ENCODE results near the gene WSCD1. TPM values are rescaled to one million over a fixed set of nuclear protein-coding genes. Genes with fewer than 3 reads are reported as not detected.

Gene WSCD1
- total RNA-seq, 1 experiment from 2014 or later: 45.7 TPM

DNA sequence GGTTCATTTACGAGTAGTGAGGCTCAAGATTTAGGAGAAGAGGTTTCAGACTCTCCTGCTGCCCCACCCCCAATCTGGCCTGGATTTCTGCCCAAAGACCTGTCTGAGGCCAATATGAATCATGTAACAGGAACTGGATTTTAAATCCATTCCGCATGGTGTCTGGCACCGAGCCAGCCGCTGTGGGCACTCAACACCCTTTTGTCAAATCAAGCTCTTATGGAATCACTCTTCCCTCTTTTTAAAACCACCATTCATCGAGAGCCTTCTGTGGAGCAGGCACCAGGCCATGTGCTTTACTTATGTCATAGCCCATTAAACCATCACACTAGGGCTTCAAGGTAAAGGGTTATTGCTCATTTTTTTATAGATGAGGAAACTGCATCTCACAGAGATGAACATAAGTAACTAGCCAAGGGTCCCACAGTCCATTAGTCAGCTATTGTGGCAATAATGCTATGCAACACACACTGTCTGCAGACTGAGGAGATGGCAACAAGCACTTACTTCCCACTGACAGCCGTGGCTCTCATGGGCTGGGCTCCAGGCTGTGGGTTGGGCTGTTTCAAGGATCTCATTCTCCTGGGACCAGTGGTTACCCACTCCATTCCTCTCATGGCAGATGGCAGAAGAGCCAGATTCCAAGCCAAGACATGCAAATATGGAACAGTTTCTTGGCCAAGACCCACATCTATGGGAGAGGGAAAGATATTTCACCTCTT lies 93.6 kb downstream of the WSCD1 start:
- DNase-seq (ENCODE audit: low read depth): no peak
- in situ Hi-C loops (cut with HindIII; ENCODE audit: low pct_unique_long_range_greater_than_20kb, low sequenced_read_pairs): no loop called here

GRCh38 chr17:6164996-6165395 lies 94.8 kb downstream of the WSCD1 start:
- in situ Hi-C loops (cut with HindIII; ENCODE audit: low pct_unique_long_range_greater_than_20kb, low sequenced_read_pairs): no loop called here
- no peak for DNase-seq (ENCODE audit: low read depth)

DNA sequence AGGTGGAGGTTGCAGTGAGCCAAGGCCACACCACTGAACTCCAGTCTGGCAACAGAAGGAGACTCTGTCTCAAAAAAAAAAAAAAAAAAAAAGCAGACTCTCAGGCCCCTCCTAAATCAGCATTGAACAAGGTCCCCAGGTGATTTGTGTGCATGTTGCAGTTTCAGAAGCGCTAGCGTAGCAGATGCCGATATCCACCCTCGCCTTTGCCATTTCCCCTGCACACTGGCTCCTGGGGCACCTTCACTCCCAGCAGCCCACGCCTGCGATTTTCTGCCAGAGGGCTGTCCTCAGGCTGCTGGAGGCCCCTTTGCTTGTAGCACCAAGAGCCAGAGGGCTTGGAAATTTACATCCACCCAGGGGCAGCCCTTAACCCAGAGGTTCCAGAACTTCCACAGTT lies 95.6 kb downstream of the WSCD1 start:
- no peak for DNase-seq (ENCODE audit: low read depth)

GRCh38 chr17:6166492-6167179 lies 96.5 kb downstream of the WSCD1 start:
- in situ Hi-C loops (cut with HindIII; ENCODE audit: low pct_unique_long_range_greater_than_20kb, low sequenced_read_pairs): no loop called here

More for the DNA sequence above, 95.6 kb downstream of the WSCD1 start:
- in situ Hi-C loops (cut with HindIII; ENCODE audit: low pct_unique_long_range_greater_than_20kb, low sequenced_read_pairs): no loop called here

GRCh38 chr17:6168296-6168695 lies 98.1 kb downstream of the WSCD1 start:
- in situ Hi-C loops (cut with HindIII; ENCODE audit: low pct_unique_long_range_greater_than_20kb, low sequenced_read_pairs): no loop called here
- no peak for DNase-seq (ENCODE audit: low read depth)

More at GRCh38 chr17:6166492-6167179, 96.5 kb downstream of the WSCD1 start:
- DNase-seq (ENCODE audit: low read depth): no peak

DNA sequence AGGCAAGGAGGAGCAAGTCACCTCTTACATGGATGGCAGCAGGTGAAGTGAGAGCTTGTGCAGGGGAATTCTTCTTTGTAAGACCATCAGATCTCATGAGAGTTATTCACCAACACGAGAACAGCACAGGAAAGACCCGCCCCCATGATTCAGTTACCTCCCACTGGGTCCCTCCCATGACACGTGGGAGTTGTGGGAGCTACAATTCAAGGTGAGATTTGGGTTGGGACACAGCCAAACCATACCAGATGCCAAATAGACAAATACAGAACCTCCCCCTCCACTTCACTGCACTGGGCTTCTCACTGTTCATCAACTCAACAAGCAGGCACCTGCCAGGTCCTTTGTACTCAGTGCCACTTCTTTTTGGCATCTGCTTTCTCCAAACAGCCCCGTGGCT lies 100.2 kb downstream of the WSCD1 start:
- in situ Hi-C loops (cut with HindIII; ENCODE audit: low pct_unique_long_range_greater_than_20kb, low sequenced_read_pairs): no loop called here
- DNase-seq (ENCODE audit: low read depth): no peak

DNA sequence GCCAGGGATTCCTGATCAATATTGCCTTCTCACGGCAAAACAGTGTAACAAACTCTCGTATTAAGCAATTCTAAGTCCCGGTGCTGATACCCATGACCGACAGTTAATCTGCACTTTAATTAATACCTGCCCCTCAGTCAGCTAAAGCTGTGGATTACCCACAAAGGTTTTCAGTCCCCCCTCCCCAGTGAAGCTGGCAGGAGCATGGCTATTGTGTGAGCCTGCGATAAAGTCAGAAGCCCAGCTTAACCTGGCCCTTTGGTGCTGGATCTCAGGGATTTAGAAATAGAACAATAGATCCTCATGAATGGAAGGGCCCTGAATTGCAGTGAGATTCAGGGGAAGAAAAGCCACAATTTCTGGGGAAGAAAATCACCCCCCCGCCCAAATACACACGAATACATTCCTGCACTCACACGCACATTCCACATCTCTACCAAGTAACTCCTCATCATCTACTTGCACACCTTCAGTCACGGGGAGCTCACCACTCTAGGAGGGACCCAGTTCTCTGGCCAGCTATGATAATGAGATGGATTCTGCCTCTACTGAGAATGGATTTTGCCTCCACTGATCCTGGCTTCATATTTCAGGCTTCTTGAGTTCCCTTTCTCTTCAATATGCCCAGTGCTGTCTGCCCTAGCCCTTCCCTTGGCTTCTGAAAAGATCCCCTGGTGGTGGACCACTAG lies 102.6 kb downstream of the WSCD1 start:
- no peak for DNase-seq (ENCODE audit: low read depth)
- in situ Hi-C loops (cut with HindIII; ENCODE audit: low pct_unique_long_range_greater_than_20kb, low sequenced_read_pairs): no loop called here

DNA sequence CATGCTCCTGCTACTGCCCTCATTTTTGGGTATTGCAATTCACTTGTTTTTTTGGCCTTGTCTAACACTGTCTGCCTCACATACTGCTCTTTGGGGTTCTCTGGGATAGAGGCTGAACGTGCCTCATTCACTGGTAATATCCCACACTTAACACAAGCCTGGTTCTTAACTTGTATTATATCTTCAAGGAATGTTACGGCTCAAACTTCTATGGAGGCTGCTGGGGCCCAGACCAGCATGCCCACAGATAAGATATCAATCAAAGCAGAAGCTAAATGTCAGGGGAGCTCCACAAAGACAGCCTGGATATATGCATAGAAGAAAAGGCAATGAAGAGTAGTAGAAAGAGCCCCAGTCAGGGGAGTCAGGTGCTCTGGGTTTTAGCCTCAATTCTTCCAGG lies 103.5 kb downstream of the WSCD1 start:
- DNase-seq (ENCODE audit: low read depth): no peak
- in situ Hi-C loops (cut with HindIII; ENCODE audit: low pct_unique_long_range_greater_than_20kb, low sequenced_read_pairs): no loop called here
